CD8-positive, alpha-beta memory T cell (primary cell): Measurements from ENCODE around the gene MRTFB. TPM values are rescaled to one million over a fixed set of nuclear protein-coding genes. Genes with fewer than 3 reads are reported as not detected.

Source experiments
- CTCF ChIA-PET: fragments of 350-600 bp; sonication (Branson Sonifier 250); formaldehyde crosslinking; loops from one replicate; lab custom pipeline; 2021; ENCODE audit warnings: antibody characterized with exemption; lab: Charles Lee
- POLR2A ChIA-PET: fragments of 350-600 bp; sonication (Branson Sonifier 250); formaldehyde crosslinking; loops from one replicate; lab custom pipeline; 2021; ENCODE audit warnings: antibody characterized with exemption; lab: Charles Lee
- DNase-seq, 5 donors: peaks; one replicate each; pipeline versions ENCODE4 v3.0.0 to v3.0.0-alpha.2; 2020 to 2022; ENCODE audit warnings: mixed read lengths in 1 of 5
- H3K27ac ChIP-seq: one replicate; pipeline ENCODE4 v1.7.0; 2013; ENCODE audit warnings: low read depth, mild to moderate bottlenecking, low read length, moderate library complexity
- H3K27me3 ChIP-seq: 2 replicates; pipeline ENCODE4 v1.7.0; 2013; ENCODE audit warnings: low read length, mild to moderate bottlenecking; ENCODE audit not compliant: insufficient read depth, poor library complexity, severe bottlenecking
- H3K36me3 ChIP-seq: 2 replicates; pipeline ENCODE4 v1.7.0; 2013; ENCODE audit warnings: mild to moderate bottlenecking, low read length, moderate library complexity; ENCODE audit not compliant: insufficient read depth
- H3K4me1 ChIP-seq: 2 replicates; pipeline ENCODE4 v1.7.0; 2013; ENCODE audit warnings: mild to moderate bottlenecking, low read length, moderate library complexity; ENCODE audit not compliant: insufficient read depth
- H3K4me3 ChIP-seq: 2 replicates; pipeline ENCODE4 v1.7.0; 2013; ENCODE audit warnings: mild to moderate bottlenecking, low read length
- H3K9me3 ChIP-seq: 2 replicates; pipeline ENCODE4 v1.7.0; 2013; ENCODE audit warnings: mild to moderate bottlenecking, low read length
- H3K27ac Mint-ChIP-seq, 8 donors: one replicate each; pipeline ENCODE4 v1.8.0; 2020 to 2021; ENCODE audit warnings: mixed read lengths in 8 of 8, mild to moderate bottlenecking in 6 of 8, inconsistent platforms in 3 of 8, moderate library complexity in 3 of 8
- H3K27me3 Mint-ChIP-seq, 2 donors: one replicate each; pipeline ENCODE4 v1.8.0; 2020 to 2021; ENCODE audit warnings: mixed read lengths in 2 of 2, mild to moderate bottlenecking in 1 of 2, moderate library complexity in 1 of 2
- H3K36me3 Mint-ChIP-seq, 3 donors: one replicate each; pipeline ENCODE4 v1.8.0; 2020 to 2021; ENCODE audit warnings: mixed read lengths in 3 of 3, inconsistent platforms in 1 of 3, mild to moderate bottlenecking in 1 of 3
- H3K4me1 Mint-ChIP-seq, 3 donors: one replicate each; pipeline ENCODE4 v1.8.0; 2020 to 2021; ENCODE audit warnings: mixed read lengths in 3 of 3, inconsistent platforms in 1 of 3, mild to moderate bottlenecking in 1 of 3
- H3K4me3 Mint-ChIP-seq, 7 donors: one replicate each; pipeline ENCODE4 v1.8.0; 2020 to 2021; ENCODE audit warnings: mixed read lengths in 7 of 7, mild to moderate bottlenecking in 6 of 7, moderate library complexity in 4 of 7, inconsistent platforms in 2 of 7
- H3K9me3 Mint-ChIP-seq, 5 donors: one replicate each; pipeline ENCODE4 v1.8.0; 2020 to 2022; ENCODE audit warnings: mixed read lengths in 5 of 5, mild to moderate bottlenecking in 3 of 5, moderate library complexity in 2 of 5, inconsistent platforms in 1 of 5
- polyA plus RNA-seq: library from polyadenylated mRNA; unstranded; fragments of 300-500 nt; fragmentation: Illumina TruSeq; gene quantifications from one replicate; pipeline ENCODE4 v1.2.3, GENCODE V29; 2021
- total RNA-seq, 2 experiments: library from RNA; stranded (reverse); gene quantifications; one replicate each; pipeline ENCODE4 v1.2.3, GENCODE V29; 2021

The MRTFB gene
- total and polyA plus RNA-seq, 3 experiments from 2014 or later = 6.5 to 12.2 (median 12.0) TPM

DNA sequence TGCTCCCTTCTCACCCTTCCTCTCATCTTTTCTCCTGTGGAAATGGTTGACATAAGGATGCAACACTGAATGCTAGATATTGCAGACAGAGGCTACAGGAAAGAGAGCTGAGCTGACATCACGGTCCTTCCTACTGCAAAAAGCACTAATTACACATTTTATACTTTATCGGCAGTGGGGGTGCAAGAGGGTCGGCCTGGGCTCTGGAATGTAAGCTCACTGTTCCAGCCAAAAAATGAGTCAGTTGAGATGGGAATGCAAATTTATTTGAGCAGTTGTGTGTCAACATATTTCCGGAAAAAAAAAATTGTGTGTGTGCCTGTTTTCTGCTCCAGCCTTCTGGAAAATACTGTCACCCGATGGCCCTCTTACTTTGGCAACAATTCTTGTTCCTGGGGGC lies 14.1 kb upstream of the MRTFB start:
- POLR2A ChIA-PET = no interaction called here
- peaks cover 0 to 4% (median 2%) of the 10 kb centered on the region in 5 donors for H3K9me3 Mint-ChIP-seq
- Histone ChIP-seq H3K9me3 (no peaks in the 10 kb centered on the region), H3K4me3 (no peak overlapping the region), H3K27ac (no peak overlapping the region), H3K36me3 (no peaks in the 10 kb centered on the region), H3K4me1 (no peaks in the 10 kb centered on the region), H3K27me3 (no peaks in the 10 kb centered on the region)
- peaks cover 6 to 38% of the 10 kb centered on the region in 2 donors for H3K27me3 Mint-ChIP-seq
- H3K27ac Mint-ChIP-seq = no peak overlapping the region
- H3K4me1 Mint-ChIP-seq = no peaks in the 10 kb centered on the region
- no peak overlapping the region for H3K4me3 Mint-ChIP-seq
- CTCF ChIA-PET = no interaction called here
- no peak for DNase-seq
- no peaks in the 10 kb centered on the region for H3K36me3 Mint-ChIP-seq

GRCh38 chr16:14057878-14058382 lies 13.2 kb upstream of the MRTFB start:
- H3K36me3 ChIP-seq = no peaks in the 10 kb centered on the region
- Mint-ChIP-seq H3K27ac (no peak overlapping the region), H3K27me3 (peaks cover 6 to 35% of the 10 kb centered on the region in 2 donors), H3K36me3 (no peaks in the 10 kb centered on the region), H3K4me3 (no peak overlapping the region), H3K4me1 (no peaks in the 10 kb centered on the region), H3K9me3 (peaks cover 0 to 4% (median 2%) of the 10 kb centered on the region in 5 donors)
- no peaks in the 10 kb centered on the region for H3K9me3 ChIP-seq
- no peaks in the 10 kb centered on the region for H3K4me1 ChIP-seq
- CTCF ChIA-PET = no interaction called here
- POLR2A ChIA-PET = no interaction called here
- no peak for DNase-seq
- no peak overlapping the region for H3K4me3 ChIP-seq
- H3K27me3 ChIP-seq = no peaks in the 10 kb centered on the region
- H3K27ac ChIP-seq = no peak overlapping the region

DNA sequence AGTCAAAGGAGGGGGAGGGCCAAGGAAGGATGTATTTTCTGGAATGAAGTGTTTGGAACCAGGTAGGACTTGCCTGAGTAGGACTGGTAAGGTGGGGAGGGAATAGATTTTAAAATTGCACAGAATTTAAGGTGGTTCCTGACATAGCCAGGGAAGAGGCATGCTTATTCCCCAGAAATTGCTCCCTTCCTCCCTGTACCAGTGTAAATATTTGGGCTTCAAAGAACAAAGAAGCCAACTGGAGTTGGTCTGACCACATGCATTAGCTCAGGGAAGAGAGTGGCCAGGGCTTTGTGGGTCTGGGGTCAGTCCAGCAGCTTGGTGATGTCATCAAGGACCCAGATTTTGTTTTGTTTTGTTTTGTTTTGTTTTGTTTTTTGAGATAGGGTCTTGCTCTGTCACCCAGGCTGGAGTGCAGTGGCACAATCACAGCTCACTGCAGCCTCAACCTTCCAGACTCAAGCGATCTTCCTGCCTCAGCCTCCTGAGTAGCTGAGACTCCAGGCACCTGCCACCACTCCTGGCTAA lies 9.3 kb upstream of the MRTFB start:
- ChIA-PET CTCF (interaction anchor here (1.2 kb wide), 1 partner anchor 8 kb away, joined by 5 read pairs; no protein-coding TSS in a partner anchor), POLR2A (no interaction called here)
- no peak overlapping the region for H3K4me3 ChIP-seq
- no peaks in the 10 kb centered on the region for H3K9me3 ChIP-seq
- no peaks in the 10 kb centered on the region for H3K36me3 ChIP-seq
- H3K4me1 Mint-ChIP-seq = no peaks in the 10 kb centered on the region
- peaks cover 3 to 25% of the 10 kb centered on the region in 2 donors for H3K27me3 Mint-ChIP-seq
- DNase-seq = no peak
- H3K27ac Mint-ChIP-seq = peak overlapping the region in 1 of 8 donors; percentile 12
- H3K27ac ChIP-seq = no peak overlapping the region
- H3K4me1 ChIP-seq = no peaks in the 10 kb centered on the region
- no peaks in the 10 kb centered on the region for H3K36me3 Mint-ChIP-seq
- peaks cover 0 to 3% (median 1%) of the 10 kb centered on the region in 5 donors for H3K9me3 Mint-ChIP-seq
- no peaks in the 10 kb centered on the region for H3K27me3 ChIP-seq
- H3K4me3 Mint-ChIP-seq = no peak overlapping the region

DNA sequence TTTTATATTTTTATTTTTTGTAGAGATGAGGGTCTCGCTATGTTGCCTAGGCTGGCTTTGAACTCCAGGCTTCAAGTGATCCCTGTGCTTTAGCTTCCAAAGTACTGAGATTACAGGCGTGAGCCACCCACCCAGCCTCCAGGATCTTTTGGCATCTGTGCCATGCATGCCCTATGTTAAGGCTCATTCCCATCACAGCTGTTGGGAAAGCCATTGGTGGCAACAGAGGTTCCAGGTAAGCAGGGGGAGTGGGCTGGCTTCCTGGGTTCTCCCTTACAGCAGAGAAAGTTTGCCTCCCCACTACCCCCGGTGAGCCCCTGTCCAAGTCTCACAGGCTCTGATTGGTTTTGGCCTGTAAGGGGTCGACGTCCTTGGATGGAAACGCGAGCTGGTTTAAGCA lies 8.9 kb upstream of the MRTFB start:
- H3K27ac ChIP-seq = no peak overlapping the region
- Mint-ChIP-seq H3K27ac (no peak overlapping the region), H3K27me3 (peaks cover 3 to 23% of the 10 kb centered on the region in 2 donors), H3K9me3 (peaks cover 0 to 3% (median under 1%) of the 10 kb centered on the region in 5 donors), H3K4me3 (no peak overlapping the region), H3K4me1 (no peaks in the 10 kb centered on the region), H3K36me3 (no peaks in the 10 kb centered on the region)
- H3K9me3 ChIP-seq = no peaks in the 10 kb centered on the region
- CTCF ChIA-PET = no interaction called here
- no peaks in the 10 kb centered on the region for H3K36me3 ChIP-seq
- POLR2A ChIA-PET = no interaction called here
- H3K4me1 ChIP-seq = no peaks in the 10 kb centered on the region
- DNase-seq = no peak
- H3K27me3 ChIP-seq = no peaks in the 10 kb centered on the region
- H3K4me3 ChIP-seq = no peak overlapping the region

GRCh38 chr16:14063618-14064581 lies 7.2 kb upstream of the MRTFB start:
- CTCF ChIA-PET = no interaction called here
- peaks cover 3 to 19% of the 10 kb centered on the region in 2 donors for H3K27me3 Mint-ChIP-seq
- POLR2A ChIA-PET = no interaction called here

DNA sequence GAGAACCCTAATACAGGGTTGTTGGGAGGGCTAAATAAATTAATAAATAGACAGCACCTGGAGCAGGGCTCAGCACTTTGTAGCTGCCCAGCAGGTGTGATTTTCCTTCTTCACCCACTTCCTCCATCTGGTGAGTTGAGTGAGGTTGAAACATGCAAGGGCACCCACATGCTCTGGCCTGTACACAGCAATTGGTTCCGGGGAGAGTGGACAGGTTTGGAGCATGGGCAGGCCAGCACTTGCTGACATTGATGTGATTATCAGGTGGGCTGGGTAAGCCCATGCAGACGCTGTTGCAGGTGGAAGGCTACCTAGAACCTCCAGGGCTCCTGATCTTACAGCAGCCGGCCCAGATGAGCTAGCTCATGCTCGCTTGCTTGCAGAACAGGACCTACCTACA lies 1.3 kb upstream of the MRTFB start:
- peak overlapping the region in 3 of 8 donors; percentile 17 to 77 (median 67) for H3K27ac Mint-ChIP-seq
- DNase-seq = no peak
- Histone ChIP-seq H3K27ac (no peak overlapping the region), H3K4me1 (peaks cover 14% of the 10 kb centered on the region), H3K36me3 (no peaks in the 10 kb centered on the region), H3K4me3 (no peak overlapping the region), H3K27me3 (no peaks in the 10 kb centered on the region), H3K9me3 (no peaks in the 10 kb centered on the region)
- peaks cover 12 to 24% (median 20%) of the 10 kb centered on the region in 3 donors for H3K4me1 Mint-ChIP-seq
- H3K4me3 Mint-ChIP-seq = peak overlapping the region; percentile 25 to 91 (median 87)
- peaks cover 0 to 7% (median 0%) of the 10 kb centered on the region in 3 donors for H3K36me3 Mint-ChIP-seq
- ChIA-PET POLR2A (interaction anchor here (0.6 kb wide), 1 partner anchor 556 kb away, joined by 3 read pairs; no protein-coding TSS in a partner anchor), CTCF (interaction anchor here (1.0 kb wide), 2 partner anchors 8 to 150 kb away, joined by 5 read pairs; partner anchors contain the start of gene ERCC4)
- H3K27me3 Mint-ChIP-seq = peaks cover 2 to 6% of the 10 kb centered on the region in 2 donors
- H3K9me3 Mint-ChIP-seq = no peaks in the 10 kb centered on the region

More at GRCh38 chr16:14063618-14064581, 7.2 kb upstream of the MRTFB start:
- Mint-ChIP-seq H3K4me1 (no peaks in the 10 kb centered on the region), H3K27ac (no peak overlapping the region), H3K36me3 (no peaks in the 10 kb centered on the region), H3K9me3 (peaks cover 0 to 3% (median 0%) of the 10 kb centered on the region in 5 donors), H3K4me3 (no peak overlapping the region)
- no peaks in the 10 kb centered on the region for H3K36me3 ChIP-seq
- H3K4me3 ChIP-seq = no peak overlapping the region
- DNase-seq = no peak
- H3K27ac ChIP-seq = no peak overlapping the region
- H3K4me1 ChIP-seq = no peaks in the 10 kb centered on the region
- H3K27me3 ChIP-seq = no peaks in the 10 kb centered on the region
- H3K9me3 ChIP-seq = no peaks in the 10 kb centered on the region

DNA sequence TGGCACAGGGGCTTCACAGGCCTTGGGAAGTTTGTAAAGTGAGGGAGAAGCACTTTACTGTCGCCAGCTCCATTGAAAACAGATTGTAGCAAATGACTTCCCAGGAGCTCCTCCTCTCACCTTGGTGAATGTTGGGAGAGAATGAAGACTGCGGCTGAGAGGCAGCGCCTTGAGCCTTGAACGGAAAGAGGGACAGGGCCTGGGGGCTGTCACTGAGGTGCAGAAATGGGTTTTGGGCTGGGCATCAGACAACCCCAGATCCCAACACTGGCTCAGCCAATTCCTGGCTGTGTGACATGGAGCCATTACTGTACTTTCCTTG lies 603 bp upstream of the MRTFB start:
- H3K4me1 Mint-ChIP-seq = peaks cover 12 to 24% (median 20%) of the 10 kb centered on the region in 3 donors
- peak overlapping the region; percentile 84 to 93 (median 87) for H3K4me3 Mint-ChIP-seq
- Histone ChIP-seq H3K4me1 (peaks cover 14% of the 10 kb centered on the region), H3K4me3 (peak overlapping the region; percentile 90), H3K9me3 (no peaks in the 10 kb centered on the region), H3K27ac (peak overlapping the region; percentile 63), H3K27me3 (no peaks in the 10 kb centered on the region), H3K36me3 (no peaks in the 10 kb centered on the region)
- no peak for DNase-seq
- POLR2A ChIA-PET = interaction anchor here (0.6 kb wide), 1 partner anchor 556 kb away, joined by 3 read pairs; no protein-coding TSS in a partner anchor
- H3K27me3 Mint-ChIP-seq = peaks cover 1 to 6% of the 10 kb centered on the region in 2 donors
- H3K9me3 Mint-ChIP-seq = no peaks in the 10 kb centered on the region
- peaks cover 0 to 7% (median 0%) of the 10 kb centered on the region in 3 donors for H3K36me3 Mint-ChIP-seq
- CTCF ChIA-PET = interaction anchor here (0.6 kb wide), 1 partner anchor 152 kb away, joined by 3 read pairs; no protein-coding TSS in a partner anchor
- H3K27ac Mint-ChIP-seq = peak overlapping the region; percentile 60 to 90 (median 79)
